Measurements from ENCODE around the gene SAA1.

DNA sequence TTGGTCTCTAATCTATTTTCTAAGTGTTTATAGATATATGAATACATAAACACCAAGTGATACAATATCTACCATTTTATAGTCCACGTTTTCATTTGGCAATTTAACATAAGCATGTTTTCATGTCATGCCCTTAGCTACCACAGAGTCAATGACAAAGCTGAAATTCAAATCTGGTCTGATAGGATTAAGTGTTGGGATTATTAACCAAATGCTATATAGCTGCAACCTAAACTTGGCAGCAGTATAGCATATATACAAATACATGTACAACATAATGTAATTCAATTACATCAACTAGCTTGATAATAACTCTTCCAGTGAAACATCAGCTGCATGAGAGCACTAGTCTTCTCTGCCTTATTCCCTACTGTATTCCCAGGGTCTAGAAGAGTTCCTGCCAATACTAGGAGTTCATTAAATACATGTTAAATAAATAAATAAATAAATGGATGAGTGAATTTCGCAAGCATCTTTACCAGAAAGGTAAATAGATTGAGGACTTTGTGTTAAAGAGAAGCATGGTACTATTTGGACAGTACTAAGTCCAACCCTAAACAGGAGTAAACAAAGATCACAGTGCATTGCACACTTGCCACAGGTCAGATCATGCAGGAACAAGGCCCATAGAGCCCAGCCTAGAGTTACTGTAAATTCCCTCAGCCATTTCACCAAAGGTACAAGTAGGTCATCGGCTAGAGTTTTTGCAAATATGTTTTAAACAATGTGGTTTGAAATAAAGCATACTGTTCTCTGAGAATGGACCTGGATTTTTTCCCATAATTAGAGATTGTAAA is 42.3 kb upstream of the SAA1 start:
- TF ChIP-seq, protein P1, sequence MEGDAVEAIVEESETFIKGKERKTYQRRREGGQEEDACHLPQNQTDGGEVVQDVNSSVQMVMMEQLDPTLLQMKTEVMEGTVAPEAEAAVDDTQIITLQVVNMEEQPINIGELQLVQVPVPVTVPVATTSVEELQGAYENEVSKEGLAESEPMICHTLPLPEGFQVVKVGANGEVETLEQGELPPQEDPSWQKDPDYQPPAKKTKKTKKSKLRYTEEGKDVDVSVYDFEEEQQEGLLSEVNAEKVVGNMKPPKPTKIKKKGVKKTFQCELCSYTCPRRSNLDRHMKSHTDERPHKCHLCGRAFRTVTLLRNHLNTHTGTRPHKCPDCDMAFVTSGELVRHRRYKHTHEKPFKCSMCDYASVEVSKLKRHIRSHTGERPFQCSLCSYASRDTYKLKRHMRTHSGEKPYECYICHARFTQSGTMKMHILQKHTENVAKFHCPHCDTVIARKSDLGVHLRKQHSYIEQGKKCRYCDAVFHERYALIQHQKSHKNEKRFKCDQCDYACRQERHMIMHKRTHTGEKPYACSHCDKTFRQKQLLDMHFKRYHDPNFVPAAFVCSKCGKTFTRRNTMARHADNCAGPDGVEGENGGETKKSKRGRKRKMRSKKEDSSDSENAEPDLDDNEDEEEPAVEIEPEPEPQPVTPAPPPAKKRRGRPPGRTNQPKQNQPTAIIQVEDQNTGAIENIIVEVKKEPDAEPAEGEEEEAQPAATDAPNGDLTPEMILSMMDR (IDR thresholded peaks at IDR 0.05; ENCODE audit: low read length): no peak
- TF ChIP-seq EZH2 (IDR thresholded peaks at IDR 0.05; ENCODE audit: borderline replicate concordance, low read length): no peak

Measured in OCI-LY1 (cell line).